IPS DF 6.9 (cell line): ENCODE data around the gene ZNF697.

Experiments used
- DNase-seq: peaks from one replicate; pipeline ENCODE4 v3.0.0-alpha.2; 2013; ENCODE audit warnings: low read depth, low spot score
- H3K27ac ChIP-seq: one replicate; pipeline ENCODE4 v1.5.1; 2013; ENCODE audit warnings: low read length, control low read depth
- H3K27me3 ChIP-seq: 2 replicates; pipeline ENCODE4 v1.6.1; 2013; ENCODE audit warnings: mild to moderate bottlenecking, low read length; ENCODE audit not compliant: control insufficient read depth, insufficient read depth
- H3K36me3 ChIP-seq: 2 replicates; pipeline ENCODE4 v1.6.1; 2013; ENCODE audit warnings: low read length; ENCODE audit not compliant: control insufficient read depth, insufficient read depth
- H3K4me1 ChIP-seq: 2 replicates; pipeline ENCODE4 v1.6.1; 2013; ENCODE audit warnings: low read length; ENCODE audit not compliant: control insufficient read depth, insufficient read depth
- H3K4me3 ChIP-seq: 2 replicates; pipeline ENCODE4 v1.5.1; 2013; ENCODE audit warnings: mild to moderate bottlenecking, low read length
- H3K9me3 ChIP-seq: 2 replicates; pipeline ENCODE4 v1.6.1; 2013; ENCODE audit warnings: low read length, inconsistent platforms; ENCODE audit not compliant: control insufficient read depth, insufficient read depth
- WGBS: extraction: QIAGEN DNeasy Blood & Tissue Kit; methylation state at CpG from one replicate; pipeline ENCODE4 v1.1.7; 2013; ENCODE audit warnings: mixed read lengths, missing lambda C conversion rate; ENCODE audit not compliant: insufficient read length, insufficient coverage; 5-methylcytosine and 5-hydroxymethylcytosine counted together

Gene ZNF697

DNA sequence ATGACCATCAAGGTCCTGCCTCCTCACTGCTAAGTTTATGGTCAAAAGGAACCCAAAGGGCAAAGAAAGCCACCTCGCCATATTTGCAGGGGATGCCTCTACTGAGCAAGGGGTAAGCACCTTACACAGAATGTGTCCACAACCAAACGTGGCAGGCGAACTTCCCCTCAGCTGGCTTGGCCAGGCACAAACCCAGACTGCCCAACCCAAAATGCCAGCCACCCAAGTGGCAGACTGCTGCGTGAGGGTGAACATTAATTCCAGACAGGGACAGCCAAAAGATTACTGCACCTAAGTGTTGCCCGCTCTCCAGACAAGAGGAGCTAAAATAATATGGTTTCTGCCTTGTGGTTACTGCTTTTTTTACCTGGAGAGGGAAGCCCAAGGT, 16.0 kb downstream of the ZNF697 start:
- Histone ChIP-seq H3K9me3 (no peaks in the 10 kb centered on the region), H3K4me1 (no peaks in the 10 kb centered on the region; the same call in 1 of the 2 replicates), H3K27me3 (no peaks in the 10 kb centered on the region), H3K36me3 (no peaks in the 10 kb centered on the region), H3K4me3 (no peak overlapping the region), H3K27ac (no peak overlapping the region)
- no peak for DNase-seq
- no CpG with 5 or more reads among the region's 5 CpGs for WGBS

DNA sequence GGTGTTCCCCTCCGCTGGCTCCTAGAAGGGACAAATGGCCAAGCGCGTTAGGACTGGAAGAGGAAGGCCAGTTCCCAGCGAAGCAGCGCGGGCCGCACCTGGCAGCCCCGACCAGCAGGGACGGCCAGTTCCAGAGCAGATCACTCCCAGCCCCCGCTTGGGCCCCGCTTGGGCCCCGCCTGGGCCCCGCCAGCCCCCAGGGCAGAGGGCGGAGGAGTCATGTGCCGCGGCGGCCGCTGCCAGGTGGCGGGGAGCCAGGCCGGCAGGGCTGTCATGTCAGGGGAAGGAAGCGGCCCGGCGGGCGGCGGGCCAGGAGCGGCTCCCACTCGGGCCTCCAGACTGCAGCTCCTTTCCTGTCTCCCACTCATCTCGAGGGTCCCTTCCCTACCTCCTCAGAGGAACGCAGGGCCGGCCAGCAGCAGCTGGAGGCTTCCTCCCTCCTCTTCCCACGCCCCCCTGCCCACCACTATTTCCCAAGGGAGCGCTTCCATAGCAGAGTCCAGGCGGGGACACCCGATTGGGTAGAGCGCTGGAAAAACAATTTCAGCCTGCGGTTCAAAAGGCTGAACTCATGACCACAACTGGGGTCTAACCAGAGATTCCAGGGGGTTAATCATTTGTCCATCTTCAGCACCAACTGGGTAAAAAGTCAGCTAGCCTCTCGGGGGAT, 16.5 kb downstream of the ZNF697 start:
- Histone ChIP-seq H3K9me3 (no peaks in the 10 kb centered on the region), H3K27me3 (no peaks in the 10 kb centered on the region), H3K4me3 (no peak overlapping the region), H3K4me1 (no peaks in the 10 kb centered on the region; the same call in 1 of the 2 replicates), H3K27ac (no peak overlapping the region), H3K36me3 (no peaks in the 10 kb centered on the region)
- no peak for DNase-seq
- no CpG with 5 or more reads among the region's 37 CpGs for WGBS

DNA sequence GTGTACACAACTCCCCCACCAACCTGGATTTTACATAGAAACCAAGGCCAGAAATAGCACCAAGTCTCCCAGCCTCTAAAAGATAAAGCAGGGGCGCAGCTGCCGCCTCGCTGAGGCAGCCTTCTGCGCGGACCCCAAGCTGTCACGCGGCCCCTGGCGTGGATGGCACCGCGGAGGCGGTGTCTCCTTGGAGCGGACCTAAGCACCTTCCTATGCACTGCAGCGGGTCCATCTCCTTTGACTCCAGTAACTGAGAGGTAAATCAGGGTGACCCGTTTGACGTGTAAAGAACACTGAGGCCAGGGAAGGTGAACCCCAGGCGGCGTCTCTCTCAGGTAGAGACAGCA, 17.0 kb downstream of the ZNF697 start:
- no peak for DNase-seq
- no CpG with 5 or more reads among the region's 17 CpGs for WGBS
- no peaks in the 10 kb centered on the region for H3K9me3 ChIP-seq
- H3K36me3 ChIP-seq: no peaks in the 10 kb centered on the region
- H3K4me3 ChIP-seq: no peak overlapping the region
- no peaks in the 10 kb centered on the region; the same call in 1 of the 2 replicates for H3K4me1 ChIP-seq
- H3K27me3 ChIP-seq: no peaks in the 10 kb centered on the region
- H3K27ac ChIP-seq: no peak overlapping the region

DNA sequence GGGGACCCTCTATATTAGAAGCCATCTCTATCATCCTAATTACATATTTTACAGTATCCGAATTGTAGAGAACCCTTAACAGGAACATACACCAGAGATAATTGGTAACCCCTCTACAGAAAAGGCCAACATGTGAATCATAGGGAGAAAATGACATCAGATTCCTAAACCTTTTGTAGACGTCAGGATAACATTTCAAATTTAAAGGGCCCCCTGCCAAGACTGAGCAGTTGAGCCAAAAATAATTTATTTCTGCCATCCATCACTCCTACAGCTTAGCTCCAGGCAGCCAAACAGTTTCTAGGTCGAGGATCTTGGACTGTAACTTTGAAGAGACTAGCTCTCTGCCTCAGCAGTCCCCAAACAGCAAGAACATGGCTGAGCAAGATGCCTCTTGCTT, 21.2 kb downstream of the ZNF697 start:
- H3K4me1 ChIP-seq: no peaks in the 10 kb centered on the region; the same call in 1 of the 2 replicates
- H3K36me3 ChIP-seq: peaks cover 19% of the 10 kb centered on the region
- no peaks in the 10 kb centered on the region for H3K9me3 ChIP-seq
- no peak overlapping the region for H3K4me3 ChIP-seq
- H3K27ac ChIP-seq: no peak overlapping the region
- no peaks in the 10 kb centered on the region for H3K27me3 ChIP-seq
- no CpG with 5 or more reads among the region's 3 CpGs for WGBS
- DNase-seq: no peak

DNA sequence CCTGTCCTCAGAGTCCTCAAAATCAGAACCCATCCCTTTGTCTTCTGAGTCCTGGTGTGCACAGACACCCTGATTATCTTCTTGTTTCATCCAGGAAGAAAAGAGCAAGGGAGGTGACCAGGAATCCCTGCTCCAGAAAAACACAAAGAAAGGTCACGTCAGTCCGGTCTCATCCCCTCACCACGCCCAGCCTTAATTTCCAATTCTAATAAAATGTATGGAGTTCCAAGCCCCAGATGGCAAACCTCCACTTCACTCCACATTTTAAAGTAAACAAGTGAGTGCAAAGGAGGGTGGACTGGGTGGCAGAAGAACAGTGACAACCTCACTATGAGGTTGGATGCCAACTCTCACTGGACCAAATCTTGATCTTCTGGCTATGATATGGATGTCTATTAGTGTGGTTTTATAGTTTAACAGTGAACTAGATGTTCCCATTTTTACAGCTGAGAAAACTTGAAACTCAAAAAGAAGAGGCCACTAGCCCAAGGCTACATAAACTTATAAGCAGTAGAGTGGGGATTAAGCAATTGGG, 22.0 kb downstream of the ZNF697 start:
- WGBS: no CpG with 5 or more reads among the region's 3 CpGs
- no peaks in the 10 kb centered on the region for H3K27me3 ChIP-seq
- no peaks in the 10 kb centered on the region for H3K9me3 ChIP-seq
- no peak overlapping the region for H3K27ac ChIP-seq
- H3K36me3 ChIP-seq: peaks cover 19% of the 10 kb centered on the region
- DNase-seq: no peak
- no peaks in the 10 kb centered on the region; the same call in 1 of the 2 replicates for H3K4me1 ChIP-seq
- H3K4me3 ChIP-seq: no peak overlapping the region

DNA sequence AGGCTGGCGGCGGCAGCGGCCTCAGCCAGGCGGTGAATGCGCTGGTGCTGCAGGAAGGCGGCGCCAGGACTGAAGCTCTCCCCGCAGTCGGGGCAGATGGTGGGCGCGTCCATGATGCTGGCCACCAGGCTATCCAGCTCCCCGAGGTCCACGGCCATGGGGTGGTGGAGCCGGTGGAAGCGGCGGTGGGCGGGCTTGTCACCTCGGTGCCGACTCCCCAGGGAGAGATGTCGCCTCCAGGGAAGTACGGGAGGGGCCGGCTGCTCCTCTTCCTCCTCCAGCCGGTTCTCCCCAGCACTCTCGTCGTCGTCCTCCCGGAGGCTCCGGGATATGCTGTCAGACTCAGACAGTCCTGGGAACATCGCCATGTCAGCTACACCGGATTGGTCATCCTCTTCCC, 24.4 kb downstream of the ZNF697 start:
- DNase-seq: no peak
- H3K4me1 ChIP-seq: no peaks in the 10 kb centered on the region; the same call in 1 of the 2 replicates
- peaks cover 19% of the 10 kb centered on the region for H3K36me3 ChIP-seq
- WGBS: no CpG with 5 or more reads among the region's 30 CpGs
- no peaks in the 10 kb centered on the region for H3K9me3 ChIP-seq
- no peak overlapping the region for H3K4me3 ChIP-seq
- H3K27me3 ChIP-seq: no peaks in the 10 kb centered on the region
- H3K27ac ChIP-seq: no peak overlapping the region

DNA sequence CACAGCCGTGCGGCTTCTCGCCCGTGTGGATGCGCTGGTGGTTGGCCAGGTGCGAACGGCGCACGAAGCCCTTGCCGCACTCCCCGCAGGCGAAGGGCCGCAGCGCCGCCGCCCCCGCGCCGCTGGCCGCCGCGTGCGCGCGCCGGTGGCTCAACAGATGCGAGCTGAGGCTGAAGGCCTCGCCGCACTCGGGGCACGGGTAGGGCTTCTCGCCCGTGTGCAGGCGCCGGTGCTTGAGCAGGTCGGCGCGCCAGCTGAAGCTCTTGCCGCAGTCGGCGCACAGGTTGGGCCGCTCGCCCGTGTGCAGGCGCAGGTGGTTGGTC, 24.9 kb downstream of the ZNF697 start:
- no peak overlapping the region for H3K27ac ChIP-seq
- DNase-seq: no peak
- H3K4me1 ChIP-seq: peaks cover under 1% of the 10 kb centered on the region; the same call in 1 of the 2 replicates
- H3K4me3 ChIP-seq: no peak overlapping the region
- WGBS: no CpG with 5 or more reads among the region's 45 CpGs
- no peaks in the 10 kb centered on the region for H3K9me3 ChIP-seq
- H3K36me3 ChIP-seq: peaks cover 19% of the 10 kb centered on the region
- no peaks in the 10 kb centered on the region for H3K27me3 ChIP-seq

DNA sequence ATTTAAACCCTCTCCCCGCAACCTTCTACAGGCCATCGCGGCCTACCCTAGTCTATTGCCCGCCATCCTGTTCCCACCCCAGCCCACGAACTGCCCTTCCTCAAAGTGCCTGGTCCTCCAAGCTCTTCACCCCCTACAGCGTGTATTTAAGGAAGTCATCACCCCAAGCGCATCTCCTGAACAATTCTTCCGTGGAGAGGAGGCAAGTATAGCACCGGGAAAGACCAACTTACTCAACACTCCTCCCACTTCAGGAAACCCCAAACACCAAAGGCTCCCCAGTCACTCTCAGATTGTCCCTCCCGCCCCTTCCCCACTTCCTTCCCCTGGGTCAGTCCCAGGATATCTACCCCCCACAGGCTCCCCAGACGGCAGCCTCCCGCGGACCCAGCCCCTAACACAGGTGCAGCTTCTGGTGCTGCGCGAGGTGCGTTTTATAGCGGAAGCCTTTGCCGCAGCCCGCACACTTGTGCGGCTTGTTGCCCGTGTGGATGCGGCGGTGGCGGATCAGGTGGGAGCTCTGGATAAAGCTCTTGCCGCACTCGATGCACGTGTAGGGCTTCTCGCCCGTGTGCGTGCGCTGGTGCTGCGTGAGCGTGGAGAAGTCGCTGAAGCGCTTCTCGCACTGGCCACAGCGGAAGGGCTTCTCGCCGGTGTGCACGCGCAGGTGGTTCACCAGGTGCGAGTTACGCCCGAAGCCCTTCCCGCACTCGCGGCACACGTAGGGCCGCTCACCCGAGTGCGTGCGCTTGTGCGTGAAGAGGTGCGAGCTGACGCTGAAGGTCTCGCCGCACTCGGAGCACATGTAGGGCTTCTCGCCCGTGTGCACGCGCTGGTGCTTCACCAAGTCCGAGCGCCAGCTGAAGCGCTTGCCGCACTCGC, 25.5 kb downstream of the ZNF697 start:
- Histone ChIP-seq H3K36me3 (peaks cover 19% of the 10 kb centered on the region), H3K27me3 (no peaks in the 10 kb centered on the region), H3K4me1 (peaks cover 2% of the 10 kb centered on the region; the same call in 1 of the 2 replicates), H3K4me3 (no peak overlapping the region), H3K27ac (no peak overlapping the region), H3K9me3 (no peaks in the 10 kb centered on the region)
- DNase-seq: no peak
- no CpG with 5 or more reads among the region's 67 CpGs for WGBS

DNA sequence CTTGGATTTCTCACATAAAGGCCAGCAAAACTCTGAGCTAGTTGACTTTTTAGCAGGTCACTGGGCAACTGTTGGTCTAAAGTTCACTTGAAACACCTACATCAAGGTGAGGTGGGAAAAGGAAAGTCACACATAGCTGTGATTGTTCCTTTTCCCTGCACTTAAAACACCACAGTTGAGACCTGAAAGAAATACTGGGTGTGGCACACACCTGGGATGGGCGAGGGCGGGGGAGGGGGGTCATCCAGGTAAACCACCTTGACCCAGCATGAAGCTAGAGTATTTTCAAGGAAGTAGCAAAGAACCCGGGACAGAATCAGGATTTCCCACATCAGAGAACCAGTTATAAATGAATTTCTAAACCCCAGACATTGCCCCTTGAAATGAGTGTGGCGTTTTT, 26.4 kb downstream of the ZNF697 start:
- Histone ChIP-seq H3K27ac (no peak overlapping the region), H3K36me3 (peaks cover 19% of the 10 kb centered on the region), H3K27me3 (no peaks in the 10 kb centered on the region), H3K4me3 (no peak overlapping the region), H3K9me3 (no peaks in the 10 kb centered on the region), H3K4me1 (peaks cover 3% of the 10 kb centered on the region; the same call in 1 of the 2 replicates)
- no CpG with 5 or more reads among the region's 4 CpGs for WGBS
- DNase-seq: no peak

DNA sequence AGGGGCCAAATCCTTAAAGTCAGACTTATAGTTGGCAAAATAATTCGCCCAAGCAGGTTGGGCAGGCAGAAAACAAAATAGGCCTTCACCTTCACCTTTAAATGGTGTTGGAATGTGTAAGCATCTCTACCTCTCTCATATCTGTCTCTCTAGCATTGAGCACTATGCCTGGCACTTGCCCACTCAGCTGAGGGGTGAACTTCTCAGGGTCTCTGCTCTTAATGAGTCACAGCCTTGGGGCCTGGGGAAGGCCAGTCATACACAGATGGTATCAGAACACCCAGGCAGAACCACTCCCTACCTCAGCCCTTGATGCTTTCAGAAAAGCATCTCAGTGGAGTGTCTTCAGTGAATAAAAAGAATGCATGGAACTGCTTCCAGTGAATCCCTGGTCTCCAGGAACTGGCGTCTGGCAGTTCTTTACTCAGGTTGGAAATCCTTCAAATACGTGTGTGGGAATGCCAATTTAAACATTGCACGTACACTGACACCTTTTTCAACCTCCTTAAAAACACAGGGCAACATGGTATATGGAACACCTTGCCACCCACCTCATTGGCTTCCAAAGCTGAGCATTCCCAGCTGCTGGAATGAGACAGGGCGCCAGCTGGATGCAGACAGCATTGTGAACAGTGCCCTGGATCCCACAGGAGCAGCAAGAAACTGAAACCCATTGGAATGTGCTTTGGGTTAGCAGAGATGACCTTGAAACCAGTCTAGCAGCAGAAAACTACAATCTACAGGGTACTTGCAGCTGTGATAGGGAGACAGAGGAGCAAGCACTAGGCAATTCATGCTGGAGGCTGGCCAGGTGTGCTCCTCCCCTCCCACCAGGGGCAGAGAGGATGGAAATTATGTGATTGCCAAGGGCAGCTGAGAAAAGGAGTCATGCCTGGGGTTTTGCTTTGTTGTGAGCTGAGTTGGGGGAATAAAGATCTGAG, 30.0 kb downstream of the ZNF697 start:
- no peak for DNase-seq
- no peak overlapping the region for H3K27ac ChIP-seq
- WGBS: no CpG with 5 or more reads among the region's 5 CpGs
- peaks cover 4% of the 10 kb centered on the region for H3K4me1 ChIP-seq
- no peaks in the 10 kb centered on the region for H3K9me3 ChIP-seq
- peaks cover 4% of the 10 kb centered on the region for H3K36me3 ChIP-seq
- no peak overlapping the region for H3K4me3 ChIP-seq
- H3K27me3 ChIP-seq: no peaks in the 10 kb centered on the region
